Small intestine (tissue), 7 donors: Measurements from ENCODE around the gene CEP135. TPM values are rescaled to one million over a fixed set of nuclear protein-coding genes. Genes with fewer than 3 reads are reported as not detected.

Experiments used
- DNase-seq, 2 donors: peaks; one replicate each; pipeline versions ENCODE4 v3.0.0 to v3.0.0-alpha.2; 2013
- FAIRE-seq: peaks from 2 replicates; lab custom pipeline; 2012; peaks lifted over from hg19 to GRCh38; lab: Jason Lieb, UNC
- H3K27ac ChIP-seq, 3 donors: one replicate each; pipeline ENCODE4 v1.5.1; 2013; ENCODE audit warnings: low read length in 2 of 3, mild to moderate bottlenecking in 2 of 3, control low read depth in 1 of 3, inconsistent platforms in 1 of 3, low read depth in 1 of 3, moderate library complexity in 1 of 3
- H3K27me3 ChIP-seq, 3 donors: one replicate each; pipeline ENCODE4 v1.6.1; 2013; ENCODE audit warnings: low read length in 3 of 3, inconsistent platforms in 1 of 3; ENCODE audit not compliant: control insufficient read depth in 3 of 3, insufficient read depth in 3 of 3
- H3K36me3 ChIP-seq, 3 donors: one replicate each; pipeline ENCODE4 v1.6.1; 2013; ENCODE audit warnings: low read length in 3 of 3, inconsistent platforms in 1 of 3, low read depth in 1 of 3, mild to moderate bottlenecking in 1 of 3, moderate library complexity in 1 of 3; ENCODE audit not compliant: control insufficient read depth in 3 of 3, insufficient read depth in 2 of 3
- H3K4me1 ChIP-seq, 3 donors: one replicate each; pipeline ENCODE4 v1.6.1; 2013; ENCODE audit warnings: low read length in 2 of 3, inconsistent platforms in 1 of 3, low read depth in 1 of 3, mild to moderate bottlenecking in 1 of 3, moderate library complexity in 1 of 3; ENCODE audit not compliant: control insufficient read depth in 3 of 3, insufficient read depth in 2 of 3
- H3K4me3 ChIP-seq, 3 donors: one replicate each; pipeline ENCODE4 v1.5.1; 2013; ENCODE audit warnings: low read length in 3 of 3, control low read depth in 1 of 3, inconsistent platforms in 1 of 3, low read depth in 1 of 3, mild to moderate bottlenecking in 1 of 3, moderate library complexity in 1 of 3
- H3K9me3 ChIP-seq, 2 donors: one replicate each; pipeline ENCODE4 v1.6.1; 2013; ENCODE audit warnings: low read depth in 1 of 2, low read length in 1 of 2; ENCODE audit not compliant: control insufficient read depth in 2 of 2, insufficient read depth in 1 of 2
- WGBS, 3 donors: extraction: QIAGEN DNeasy Blood & Tissue Kit; methylation state at CpG; one replicate each; pipeline ENCODE4 v1.1.7; 2013; 5-methylcytosine and 5-hydroxymethylcytosine counted together
- polyA plus RNA-seq, 4 donors: library from polyadenylated mRNA; stranded (reverse) in 3 of 4; unstranded in 1 of 4; fragments of 200-250 nt in 3 of 4; fragments of 120-200 nt in 1 of 4; gene quantifications; one replicate each; pipeline versions ENCODE4 v1.2.1 to v1.2.3, GENCODE V29; 2013
- donor health status: healthy with polysubstance abuse.
- donor health status: control.
- donor health status: control.
- donor health status: Bipolar disorder and iron deficiency.
- donor health status: healthy.

Gene CEP135
- polyA plus RNA-seq, 4 donors, result 1.4 to 9.7 (median 2.2) TPM

GRCh38 chr4:56048383-56048701 lies 99.6 kb downstream of the CEP135 start:
- H3K27ac ChIP-seq, result peak overlapping the region in 1 of 3 donors; percentile 75
- 8 to 12% (median 11%) methylated on average over 5 of the region's 5 CpGs for WGBS, 3 donors
- no peak for FAIRE-seq

DNA sequence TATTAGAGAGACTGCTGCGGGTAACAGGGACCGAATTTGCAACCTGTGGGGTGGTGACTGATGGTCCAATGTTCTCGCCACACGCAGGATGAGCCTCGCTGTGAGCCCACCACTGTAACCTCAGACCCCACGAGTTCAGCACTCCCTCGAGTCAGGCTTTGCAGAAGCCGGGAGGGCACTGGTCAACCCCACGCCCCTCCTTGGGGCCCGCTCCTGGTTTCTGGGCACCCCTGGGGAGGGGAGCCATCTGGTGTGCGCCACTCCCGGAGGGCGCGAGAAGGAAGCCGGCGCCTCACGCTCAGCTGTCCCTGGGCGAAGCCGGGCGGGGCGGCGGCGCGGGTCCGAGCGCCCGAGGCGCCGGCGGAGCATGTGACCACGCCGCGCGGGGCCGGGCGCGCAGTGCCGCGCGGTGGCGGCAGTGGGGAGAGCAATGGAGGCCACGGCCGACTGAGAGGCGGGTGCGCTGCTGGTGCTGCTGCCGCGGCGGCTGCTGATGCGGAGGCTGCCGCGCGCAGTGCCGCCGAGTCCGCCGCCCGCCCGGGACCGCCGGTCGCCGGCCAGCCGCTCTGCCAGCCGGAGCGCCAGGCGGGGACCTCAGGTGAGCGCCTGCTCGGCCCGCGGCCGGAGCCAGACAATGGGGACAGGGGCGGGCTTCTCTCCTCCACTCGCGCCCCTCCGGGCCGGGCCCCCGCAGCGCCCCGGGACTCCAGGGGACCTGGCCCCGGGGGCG lies 100.1 kb downstream of the CEP135 start:
- peak overlapping the region in 2 of 3 donors; percentile 71 to 75 for H3K27ac ChIP-seq
- peak overlapping the region; percentile 70 to 73 (median 72) for H3K4me3 ChIP-seq
- FAIRE-seq (no peak), DNase-seq (peak; percentile 59 to 88)
- whole genome bisulfite sequencing, 3 donors, result 0 to 1% (median 1%) methylated on average over 48 to 81 of the region's 81 CpGs
- H3K27me3 ChIP-seq, result no peaks in the 10 kb centered on the region
- H3K36me3 ChIP-seq, result no peaks in the 10 kb centered on the region
- H3K9me3 ChIP-seq, result no peaks in the 10 kb centered on the region
- H3K4me1 ChIP-seq, result peaks cover 0 to 4% (median 0%) of the 10 kb centered on the region in 3 donors

More at GRCh38 chr4:56048383-56048701, 99.6 kb downstream of the CEP135 start:
- H3K27me3 ChIP-seq, result no peaks in the 10 kb centered on the region
- peak overlapping the region; percentile 0 to 73 (median 72) for H3K4me3 ChIP-seq
- DNase-seq, result no peak
- H3K9me3 ChIP-seq, result no peaks in the 10 kb centered on the region
- H3K36me3 ChIP-seq, result no peaks in the 10 kb centered on the region
- H3K4me1 ChIP-seq, result peaks cover 0 to 4% (median 0%) of the 10 kb centered on the region in 3 donors

DNA sequence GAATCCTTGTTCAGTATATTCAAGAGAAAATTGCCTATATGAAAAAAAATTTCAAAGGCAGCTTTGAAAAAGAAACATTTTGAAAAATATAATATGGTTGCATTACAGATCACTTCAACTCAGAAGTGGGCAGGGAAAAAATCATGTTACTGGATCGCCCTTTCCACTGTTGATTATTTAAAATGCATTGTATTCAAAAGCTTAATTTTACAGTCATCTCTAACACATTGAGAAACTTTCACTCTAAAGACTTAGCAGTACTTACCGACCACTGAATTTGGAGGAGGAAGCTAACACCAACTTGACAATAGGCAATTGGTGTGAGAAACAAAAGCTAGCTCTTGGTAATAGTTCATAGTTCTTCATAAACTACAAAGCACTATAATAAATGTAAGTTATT lies 101.9 kb downstream of the CEP135 start:
- no peak for FAIRE-seq
- Histone ChIP-seq H3K27me3 (no peaks in the 10 kb centered on the region), H3K4me1 (peaks cover 0 to 11% (median 4%) of the 10 kb centered on the region in 3 donors), H3K27ac (peak overlapping the region in 1 of 3 donors; percentile 74), H3K9me3 (no peaks in the 10 kb centered on the region), H3K36me3 (no peaks in the 10 kb centered on the region), H3K4me3 (no peak overlapping the region)
- 41 to 48% (median 42%) methylated on average over 2 of the region's 2 CpGs for WGBS, 3 donors
- DNase-seq, result peak in 1 of 2 donors; percentile 32

- WGBS, 3 donors, result 71 to 80% (median 77%) methylated on average over 7 of the region's 7 CpGs
- H3K27me3 ChIP-seq, result no peaks in the 10 kb centered on the region
- FAIRE-seq, result no peak
These were observed 102.4 kb downstream of the CEP135 start for GRCh38 chr4:56051029-56051709.

DNA sequence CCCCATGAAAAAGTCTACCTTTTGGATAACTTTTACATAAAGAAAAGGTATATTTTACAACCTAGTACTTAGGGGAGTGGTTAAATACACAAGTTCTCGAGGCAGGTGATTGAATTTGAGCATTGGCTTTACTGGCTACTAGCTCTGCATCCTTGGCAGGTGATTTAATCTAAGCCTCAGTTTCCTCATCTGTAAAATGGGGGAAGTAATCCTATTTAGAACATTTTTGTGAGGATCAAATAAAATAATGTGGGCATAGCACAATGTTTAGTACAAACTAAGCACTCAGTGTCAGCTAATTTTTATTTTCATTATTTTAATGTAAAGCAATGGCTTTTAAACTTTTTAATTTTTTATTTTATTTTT lies 102.9 kb downstream of the CEP135 start:
- FAIRE-seq (no peak), DNase-seq (no peak)
- H3K27ac ChIP-seq, result no peak overlapping the region
- H3K9me3 ChIP-seq, result no peaks in the 10 kb centered on the region
- no peaks in the 10 kb centered on the region for H3K36me3 ChIP-seq
- H3K4me3 ChIP-seq, result no peak overlapping the region
- WGBS, 3 donors, result 84 to 92% (median 87%) methylated on average over 1 of the region's 1 CpG
- H3K27me3 ChIP-seq, result no peaks in the 10 kb centered on the region
- H3K4me1 ChIP-seq, result peaks cover 0 to 20% (median 5%) of the 10 kb centered on the region in 3 donors

More at GRCh38 chr4:56051029-56051709, 102.4 kb downstream of the CEP135 start:
- Histone ChIP-seq H3K27ac (no peak overlapping the region), H3K9me3 (no peaks in the 10 kb centered on the region), H3K4me1 (peaks cover 0 to 15% (median 4%) of the 10 kb centered on the region in 3 donors), H3K4me3 (no peak overlapping the region), H3K36me3 (no peaks in the 10 kb centered on the region)
- DNase-seq, result no peak

DNA sequence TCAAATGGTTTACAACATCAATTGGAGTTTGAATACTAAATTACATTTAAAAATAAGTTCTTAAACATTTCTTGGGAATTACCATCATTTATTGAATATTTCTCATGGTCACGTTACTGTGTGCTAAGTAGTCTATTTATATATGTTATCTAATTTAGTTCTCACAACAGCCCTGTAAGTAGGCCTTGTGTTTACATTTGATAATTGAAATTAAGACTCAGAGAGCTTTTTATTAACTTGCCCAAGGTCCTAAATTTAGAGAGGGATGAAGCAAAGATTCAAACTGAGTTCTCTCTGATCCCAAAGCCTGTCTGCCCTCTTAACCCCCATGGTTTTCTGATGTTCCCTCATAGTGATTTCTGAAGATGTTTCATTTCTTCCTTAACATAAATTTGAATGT lies 103.7 kb downstream of the CEP135 start:
- FAIRE-seq (no peak), DNase-seq (no peak)
- no peak overlapping the region for H3K27ac ChIP-seq
- H3K4me3 ChIP-seq, result no peak overlapping the region
- H3K4me1 ChIP-seq, result peaks cover 0 to 21% (median 5%) of the 10 kb centered on the region in 3 donors
- no peaks in the 10 kb centered on the region for H3K27me3 ChIP-seq
- no peaks in the 10 kb centered on the region for H3K36me3 ChIP-seq
- H3K9me3 ChIP-seq, result no peaks in the 10 kb centered on the region
- 43 to 55% (median 45%) methylated on average over 1 of the region's 1 CpG for WGBS, 3 donors

GRCh38 chr4:56052966-56053365 lies 104.2 kb downstream of the CEP135 start:
- FAIRE-seq (no peak), DNase-seq (no peak)
- no peak overlapping the region for H3K4me3 ChIP-seq
- no peaks in the 10 kb centered on the region for H3K36me3 ChIP-seq
- H3K9me3 ChIP-seq, result no peaks in the 10 kb centered on the region
- H3K27ac ChIP-seq, result no peak overlapping the region
- H3K27me3 ChIP-seq, result no peaks in the 10 kb centered on the region
- H3K4me1 ChIP-seq, result peaks cover 0 to 21% (median 5%) of the 10 kb centered on the region in 3 donors
- WGBS, 3 donors, result 71 to 90% (median 85%) methylated on average over 5 of the region's 5 CpGs

- Histone ChIP-seq H3K9me3 (no peaks in the 10 kb centered on the region), H3K4me3 (no peak overlapping the region), H3K27me3 (no peaks in the 10 kb centered on the region), H3K4me1 (peaks cover 0 to 16% (median 5%) of the 10 kb centered on the region in 3 donors), H3K27ac (peak overlapping the region in 1 of 3 donors; percentile 1), H3K36me3 (no peaks in the 10 kb centered on the region)
- 15 to 49% (median 36%) methylated on average over 8 of the region's 8 CpGs for WGBS, 3 donors
- peak; percentile 48 to 77 for DNase-seq
- no peak for FAIRE-seq
These were observed 106.6 kb downstream of the CEP135 start for GRCh38 chr4:56055027-56055977.
